SH-SY5Y (cell line): ENCODE data around the gene DNM2.

Experiments
- GATA2 ChIP-seq: IDR thresholded peaks from 2 replicates; pipeline ENCODE4 v1.6.1; 2011; ENCODE audit warnings: mild to moderate bottlenecking, low read depth, low read length
- GATA3 ChIP-seq: IDR thresholded peaks from 2 replicates; pipeline ENCODE4 v1.6.1; 2011; ENCODE audit warnings: low read depth, mild to moderate bottlenecking, low read length, moderate library complexity

Gene DNM2

GRCh38 chr19:10815007-10815536, 97.2 kb downstream of the DNM2 start:
- TF ChIP-seq GATA3: no peak
- no peak for TF ChIP-seq GATA2

GRCh38 chr19:10815969-10816644, 98.2 kb downstream of the DNM2 start:
- TF ChIP-seq GATA2 (no peak), GATA3 (no peak)

- TF ChIP-seq GATA3 (no peak), GATA2 (no peak)
These were observed 98.8 kb downstream of the DNM2 start for GRCh38 chr19:10816691-10817090.

- TF ChIP-seq GATA3: no peak
- no peak for TF ChIP-seq GATA2
These were observed 99.6 kb downstream of the DNM2 start for GRCh38 chr19:10817291-10818038.

- no peak for TF ChIP-seq GATA3
- TF ChIP-seq GATA2: no peak
These were observed 100.6 kb downstream of the DNM2 start for GRCh38 chr19:10818301-10819123.

- no peak for TF ChIP-seq GATA3
- no peak for TF ChIP-seq GATA2
These were observed 101.5 kb downstream of the DNM2 start for GRCh38 chr19:10819124-10820060.

- no peak for TF ChIP-seq GATA3
- TF ChIP-seq GATA2: no peak
These were observed 102.3 kb downstream of the DNM2 start for GRCh38 chr19:10820173-10820572.

- TF ChIP-seq GATA2: no peak
- no peak for TF ChIP-seq GATA3
These were observed 105.8 kb downstream of the DNM2 start for GRCh38 chr19:10823690-10824089.

GRCh38 chr19:10826231-10826630, 108.4 kb downstream of the DNM2 start:
- TF ChIP-seq GATA3 (no peak), GATA2 (no peak)

- no peak for TF ChIP-seq GATA3
These were observed 109.0 kb downstream of the DNM2 start for GRCh38 chr19:10826846-10827245.

GRCh38 chr19:10828981-10829821, 111.3 kb downstream of the DNM2 start:
- TF ChIP-seq GATA2 (no peak), GATA3 (no peak)

GRCh38 chr19:10829967-10830366, 112.1 kb downstream of the DNM2 start:
- TF ChIP-seq GATA3 (no peak), GATA2 (no peak)
